ENCODE results near the gene CDK5R2.

Gene CDK5R2

DNA sequence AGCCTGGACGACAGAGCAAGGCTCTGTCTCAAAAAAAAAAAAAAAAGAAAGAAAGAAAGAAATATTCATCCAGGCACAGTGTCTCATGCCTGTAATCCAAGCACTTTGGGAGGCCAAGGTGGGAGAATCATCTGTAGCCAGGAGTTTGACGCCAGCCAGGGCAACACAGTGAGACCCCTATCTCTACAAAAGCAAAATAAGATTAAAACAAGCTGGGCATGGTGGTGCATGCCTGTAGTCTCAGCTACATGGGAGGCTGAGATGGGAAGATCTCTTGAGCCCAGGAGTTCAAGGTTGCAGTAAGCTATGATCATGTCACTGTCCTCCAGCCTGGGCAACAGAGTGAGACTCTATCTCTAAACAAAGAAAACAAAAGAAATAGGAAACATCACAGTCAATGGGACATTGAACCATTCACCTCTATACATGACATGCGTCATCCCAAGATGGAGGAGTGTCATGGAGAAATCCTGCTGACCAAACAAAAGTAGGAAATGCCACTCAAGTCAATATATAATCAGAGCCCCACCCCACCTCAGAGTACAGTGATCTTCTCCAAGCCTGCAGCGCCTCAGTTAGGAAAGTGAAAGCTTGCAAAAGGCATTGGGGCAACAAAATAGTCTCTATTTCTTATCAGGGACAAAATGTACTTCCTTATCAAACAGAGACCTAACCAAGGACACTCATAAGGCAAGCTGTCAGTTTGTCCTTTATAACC, 15.8 kb downstream of the CDK5R2 start:
- TF ChIP-seq CSDC2 (CRISPR knock-in tag; IDR thresholded peaks at IDR 0.05) (no peak), OSR1 (CRISPR knock-in tag; IDR thresholded peaks at IDR 0.05) (no peak), ESRRG (CRISPR knock-in tag; IDR thresholded peaks at IDR 0.05) (no peak)
- TF ChIP-seq, protein P1, sequence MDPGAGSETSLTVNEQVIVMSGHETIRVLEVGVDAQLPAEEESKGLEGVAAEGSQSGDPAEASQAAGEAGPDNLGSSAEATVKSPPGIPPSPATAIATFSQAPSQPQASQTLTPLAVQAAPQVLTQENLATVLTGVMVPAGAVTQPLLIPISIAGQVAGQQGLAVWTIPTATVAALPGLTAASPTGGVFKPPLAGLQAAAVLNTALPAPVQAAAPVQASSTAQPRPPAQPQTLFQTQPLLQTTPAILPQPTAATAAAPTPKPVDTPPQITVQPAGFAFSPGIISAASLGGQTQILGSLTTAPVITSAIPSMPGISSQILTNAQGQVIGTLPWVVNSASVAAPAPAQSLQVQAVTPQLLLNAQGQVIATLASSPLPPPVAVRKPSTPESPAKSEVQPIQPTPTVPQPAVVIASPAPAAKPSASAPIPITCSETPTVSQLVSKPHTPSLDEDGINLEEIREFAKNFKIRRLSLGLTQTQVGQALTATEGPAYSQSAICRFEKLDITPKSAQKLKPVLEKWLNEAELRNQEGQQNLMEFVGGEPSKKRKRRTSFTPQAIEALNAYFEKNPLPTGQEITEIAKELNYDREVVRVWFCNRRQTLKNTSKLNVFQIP (CRISPR knock-in tag; IDR thresholded peaks at IDR 0.05; ENCODE audit: borderline replicate concordance, low read depth): no peak
- no peak for ATAC-seq

DNA sequence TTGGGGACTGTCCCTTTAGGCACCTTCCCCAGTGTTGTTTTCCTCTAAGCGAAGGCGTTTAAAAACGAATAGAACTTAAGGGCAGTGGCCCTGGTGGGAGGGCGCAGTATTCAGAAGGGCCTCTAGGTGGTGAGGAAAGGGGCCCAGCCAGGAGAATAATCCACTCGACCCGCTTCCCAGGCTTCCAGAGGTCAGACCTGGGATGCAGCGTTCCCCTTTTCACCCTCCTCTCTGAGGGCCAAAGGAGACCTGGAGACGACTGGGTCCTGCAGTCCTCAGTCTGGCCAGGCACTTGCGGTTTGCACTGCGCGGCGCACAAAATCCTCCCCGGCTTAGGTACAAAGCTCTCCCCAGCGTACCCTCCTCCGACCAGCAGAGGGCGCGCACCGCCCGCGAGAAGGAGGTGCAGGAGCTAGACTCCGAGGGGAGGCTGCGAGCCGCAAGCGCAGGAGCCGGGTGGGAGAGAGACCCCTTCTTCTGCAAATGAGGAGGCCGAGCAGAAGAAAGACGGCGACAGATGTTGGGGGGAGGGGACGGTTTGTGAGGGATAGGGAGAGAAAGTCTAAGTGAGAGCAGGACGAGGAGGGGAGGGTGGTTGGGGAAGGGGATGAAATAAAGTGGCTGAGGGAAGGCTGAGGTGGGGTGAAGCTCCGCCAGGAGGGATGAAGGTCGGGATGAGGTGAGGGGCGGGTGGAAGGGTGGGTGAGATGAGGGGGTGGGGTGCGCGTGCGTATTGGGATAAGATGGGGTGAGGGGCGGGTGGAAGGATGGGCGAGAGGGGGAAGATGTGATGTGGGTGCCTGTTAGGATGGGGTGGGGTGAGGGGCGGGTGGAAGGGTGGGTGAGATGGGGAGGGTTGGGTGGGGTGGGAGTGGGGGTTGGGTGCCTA, 20.6 kb downstream of the CDK5R2 start:
- ATAC-seq: peak; percentile 98
- TF ChIP-seq ISL1 (CRISPR knock-in tag; IDR thresholded peaks at IDR 0.05) (no peak), ZFP30 (CRISPR knock-in tag; IDR thresholded peaks at IDR 0.05) (no peak), ZNF70 (CRISPR knock-in tag; IDR thresholded peaks at IDR 0.05) (peak; percentile 47; the same call in 1 of the 2 replicates), TOX (CRISPR knock-in tag; IDR thresholded peaks at IDR 0.05; ENCODE audit: borderline replicate concordance) (no peak), GLIS3 (CRISPR knock-in tag; IDR thresholded peaks at IDR 0.05) (no peak)
- TF ChIP-seq, protein P2, sequence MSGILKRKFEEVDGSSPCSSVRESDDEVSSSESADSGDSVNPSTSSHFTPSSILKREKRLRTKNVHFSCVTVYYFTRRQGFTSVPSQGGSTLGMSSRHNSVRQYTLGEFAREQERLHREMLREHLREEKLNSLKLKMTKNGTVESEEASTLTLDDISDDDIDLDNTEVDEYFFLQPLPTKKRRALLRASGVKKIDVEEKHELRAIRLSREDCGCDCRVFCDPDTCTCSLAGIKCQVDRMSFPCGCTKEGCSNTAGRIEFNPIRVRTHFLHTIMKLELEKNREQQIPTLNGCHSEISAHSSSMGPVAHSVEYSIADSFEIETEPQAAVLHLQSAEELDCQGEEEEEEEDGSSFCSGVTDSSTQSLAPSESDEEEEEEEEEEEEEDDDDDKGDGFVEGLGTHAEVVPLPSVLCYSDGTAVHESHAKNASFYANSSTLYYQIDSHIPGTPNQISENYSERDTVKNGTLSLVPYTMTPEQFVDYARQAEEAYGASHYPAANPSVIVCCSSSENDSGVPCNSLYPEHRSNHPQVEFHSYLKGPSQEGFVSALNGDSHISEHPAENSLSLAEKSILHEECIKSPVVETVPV (CRISPR knock-in tag; IDR thresholded peaks at IDR 0.05): no peak
- TF ChIP-seq, protein P3, sequence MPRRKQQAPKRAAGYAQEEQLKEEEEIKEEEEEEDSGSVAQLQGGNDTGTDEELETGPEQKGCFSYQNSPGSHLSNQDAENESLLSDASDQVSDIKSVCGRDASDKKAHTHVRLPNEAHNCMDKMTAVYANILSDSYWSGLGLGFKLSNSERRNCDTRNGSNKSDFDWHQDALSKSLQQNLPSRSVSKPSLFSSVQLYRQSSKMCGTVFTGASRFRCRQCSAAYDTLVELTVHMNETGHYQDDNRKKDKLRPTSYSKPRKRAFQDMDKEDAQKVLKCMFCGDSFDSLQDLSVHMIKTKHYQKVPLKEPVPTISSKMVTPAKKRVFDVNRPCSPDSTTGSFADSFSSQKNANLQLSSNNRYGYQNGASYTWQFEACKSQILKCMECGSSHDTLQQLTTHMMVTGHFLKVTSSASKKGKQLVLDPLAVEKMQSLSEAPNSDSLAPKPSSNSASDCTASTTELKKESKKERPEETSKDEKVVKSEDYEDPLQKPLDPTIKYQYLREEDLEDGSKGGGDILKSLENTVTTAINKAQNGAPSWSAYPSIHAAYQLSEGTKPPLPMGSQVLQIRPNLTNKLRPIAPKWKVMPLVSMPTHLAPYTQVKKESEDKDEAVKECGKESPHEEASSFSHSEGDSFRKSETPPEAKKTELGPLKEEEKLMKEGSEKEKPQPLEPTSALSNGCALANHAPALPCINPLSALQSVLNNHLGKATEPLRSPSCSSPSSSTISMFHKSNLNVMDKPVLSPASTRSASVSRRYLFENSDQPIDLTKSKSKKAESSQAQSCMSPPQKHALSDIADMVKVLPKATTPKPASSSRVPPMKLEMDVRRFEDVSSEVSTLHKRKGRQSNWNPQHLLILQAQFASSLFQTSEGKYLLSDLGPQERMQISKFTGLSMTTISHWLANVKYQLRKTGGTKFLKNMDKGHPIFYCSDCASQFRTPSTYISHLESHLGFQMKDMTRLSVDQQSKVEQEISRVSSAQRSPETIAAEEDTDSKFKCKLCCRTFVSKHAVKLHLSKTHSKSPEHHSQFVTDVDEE (CRISPR knock-in tag; IDR thresholded peaks at IDR 0.05): 0 out of 2 replicates have a peak, but pooled peaks have one; percentile 7
- TF ChIP-seq, protein P4, sequence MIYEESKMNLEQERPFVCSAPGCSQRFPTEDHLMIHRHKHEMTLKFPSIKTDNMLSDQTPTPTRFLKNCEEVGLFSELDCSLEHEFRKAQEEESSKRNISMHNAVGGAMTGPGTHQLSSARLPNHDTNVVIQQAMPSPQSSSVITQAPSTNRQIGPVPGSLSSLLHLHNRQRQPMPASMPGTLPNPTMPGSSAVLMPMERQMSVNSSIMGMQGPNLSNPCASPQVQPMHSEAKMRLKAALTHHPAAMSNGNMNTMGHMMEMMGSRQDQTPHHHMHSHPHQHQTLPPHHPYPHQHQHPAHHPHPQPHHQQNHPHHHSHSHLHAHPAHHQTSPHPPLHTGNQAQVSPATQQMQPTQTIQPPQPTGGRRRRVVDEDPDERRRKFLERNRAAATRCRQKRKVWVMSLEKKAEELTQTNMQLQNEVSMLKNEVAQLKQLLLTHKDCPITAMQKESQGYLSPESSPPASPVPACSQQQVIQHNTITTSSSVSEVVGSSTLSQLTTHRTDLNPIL (CRISPR knock-in tag; IDR thresholded peaks at IDR 0.05; ENCODE audit: low read depth): no peak
- TF ChIP-seq, protein P5, sequence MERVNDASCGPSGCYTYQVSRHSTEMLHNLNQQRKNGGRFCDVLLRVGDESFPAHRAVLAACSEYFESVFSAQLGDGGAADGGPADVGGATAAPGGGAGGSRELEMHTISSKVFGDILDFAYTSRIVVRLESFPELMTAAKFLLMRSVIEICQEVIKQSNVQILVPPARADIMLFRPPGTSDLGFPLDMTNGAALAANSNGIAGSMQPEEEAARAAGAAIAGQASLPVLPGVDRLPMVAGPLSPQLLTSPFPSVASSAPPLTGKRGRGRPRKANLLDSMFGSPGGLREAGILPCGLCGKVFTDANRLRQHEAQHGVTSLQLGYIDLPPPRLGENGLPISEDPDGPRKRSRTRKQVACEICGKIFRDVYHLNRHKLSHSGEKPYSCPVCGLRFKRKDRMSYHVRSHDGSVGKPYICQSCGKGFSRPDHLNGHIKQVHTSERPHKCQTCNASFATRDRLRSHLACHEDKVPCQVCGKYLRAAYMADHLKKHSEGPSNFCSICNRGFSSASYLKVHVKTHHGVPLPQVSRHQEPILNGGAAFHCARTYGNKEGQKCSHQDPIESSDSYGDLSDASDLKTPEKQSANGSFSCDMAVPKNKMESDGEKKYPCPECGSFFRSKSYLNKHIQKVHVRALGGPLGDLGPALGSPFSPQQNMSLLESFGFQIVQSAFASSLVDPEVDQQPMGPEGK (CRISPR knock-in tag; IDR thresholded peaks at IDR 0.05; ENCODE audit: borderline replicate concordance): 0 out of 2 replicates have a peak, but pooled peaks have one; percentile 14

DNA sequence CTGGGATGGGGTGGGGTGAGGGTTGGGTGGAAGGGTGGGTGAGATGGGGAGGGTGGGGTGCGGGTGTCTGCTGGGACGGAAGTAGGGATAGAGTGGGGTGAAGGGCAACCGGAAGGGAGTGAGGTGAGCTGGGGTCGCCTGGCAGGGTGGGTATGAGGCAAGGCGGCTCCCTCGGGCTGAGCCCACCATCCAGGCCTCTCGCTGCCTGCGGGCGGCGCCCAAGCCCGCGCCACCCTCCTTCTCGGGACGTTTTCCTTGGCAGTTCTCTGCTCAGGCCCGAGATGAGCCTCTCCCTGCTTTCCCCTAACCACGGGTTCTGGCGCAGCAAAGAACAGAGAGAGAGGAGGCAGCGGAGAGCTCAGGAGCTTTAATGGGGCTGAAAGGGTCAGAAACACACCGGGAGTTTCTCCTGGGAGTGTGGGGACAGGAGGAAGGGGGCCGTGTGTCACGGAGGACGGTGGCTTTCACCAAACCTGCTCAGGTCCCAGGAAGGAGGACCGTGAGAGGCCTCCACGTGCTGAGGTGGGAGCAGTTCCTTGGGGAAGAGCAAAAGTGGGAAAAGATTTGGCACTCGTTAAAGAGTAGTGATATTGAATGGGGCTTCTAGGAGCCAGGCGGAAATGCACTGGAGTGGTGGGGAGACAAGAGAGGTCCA, 21.4 kb downstream of the CDK5R2 start:
- TF ChIP-seq BACH2 (CRISPR knock-in tag; IDR thresholded peaks at IDR 0.05; ENCODE audit: borderline replicate concordance): no peak
- no peak for TF ChIP-seq ZNF8 (CRISPR knock-in tag; IDR thresholded peaks at IDR 0.05)
- no peak for TF ChIP-seq ZFP3 (CRISPR knock-in tag; IDR thresholded peaks at IDR 0.05)
- TF ChIP-seq ZC3H10 (CRISPR knock-in tag; IDR thresholded peaks at IDR 0.05): no peak
- TF ChIP-seq ISL1 (CRISPR knock-in tag; IDR thresholded peaks at IDR 0.05): no peak
- no peak for TF ChIP-seq ARNTL (CRISPR knock-in tag; IDR thresholded peaks at IDR 0.05; ENCODE audit: borderline replicate concordance, low read depth)
- no peak for TF ChIP-seq SNAI2 (CRISPR knock-in tag; IDR thresholded peaks at IDR 0.05)
- TF ChIP-seq, protein P2 (CRISPR knock-in tag; IDR thresholded peaks at IDR 0.05): no peak
- no peak for TF ChIP-seq ZFP30 (CRISPR knock-in tag; IDR thresholded peaks at IDR 0.05)
- no peak for TF ChIP-seq ZNF70 (CRISPR knock-in tag; IDR thresholded peaks at IDR 0.05)
- TF ChIP-seq ESRRG (CRISPR knock-in tag; IDR thresholded peaks at IDR 0.05): no peak
- no peak for TF ChIP-seq ZNF565 (CRISPR knock-in tag; conservative IDR thresholded peaks at IDR 0.05; ENCODE audit: low read depth)
- no peak for TF ChIP-seq GLIS3 (CRISPR knock-in tag; IDR thresholded peaks at IDR 0.05)
- TF ChIP-seq, protein P1 (CRISPR knock-in tag; IDR thresholded peaks at IDR 0.05; ENCODE audit: borderline replicate concordance, low read depth): no peak
- no peak for TF ChIP-seq CSDC2 (CRISPR knock-in tag; IDR thresholded peaks at IDR 0.05)
- TF ChIP-seq OSR1 (CRISPR knock-in tag; IDR thresholded peaks at IDR 0.05): no peak
- no peak for ATAC-seq
